Spinal cord (tissue), 10 donors: ENCODE results near the gene PCARE. TPM values are rescaled to one million over a fixed set of nuclear protein-coding genes. Genes with fewer than 3 reads are reported as not detected.

Source experiments
- DNase-seq, 6 donors: peaks; one replicate each; pipeline versions ENCODE4 v3.0.0 to v3.0.0-alpha.2; 2013 to 2015; ENCODE audit warnings: low spot score in 6 of 6, low read depth in 4 of 6
- H3K27ac ChIP-seq: one replicate; pipeline ENCODE4 v1.5.1; 2013; ENCODE audit warnings: low read depth, low read length, control low read depth
- H3K27me3 ChIP-seq: one replicate; pipeline ENCODE4 v1.6.1; 2013; ENCODE audit warnings: low read length; ENCODE audit not compliant: control insufficient read depth, insufficient read depth
- H3K36me3 ChIP-seq: one replicate; pipeline ENCODE4 v1.6.1; 2013; ENCODE audit warnings: low read length; ENCODE audit not compliant: control insufficient read depth, insufficient read depth
- H3K4me1 ChIP-seq: one replicate; pipeline ENCODE4 v1.6.1; 2013; ENCODE audit warnings: low read length; ENCODE audit not compliant: control insufficient read depth, insufficient read depth
- H3K4me3 ChIP-seq: one replicate; pipeline ENCODE4 v1.5.1; 2013; ENCODE audit warnings: low read depth, low read length, control low read depth
- H3K9me3 ChIP-seq: one replicate; pipeline ENCODE4 v1.6.1; 2013; ENCODE audit warnings: low read length; ENCODE audit not compliant: control insufficient read depth, insufficient read depth
- WGBS: methylation state at CpG from one replicate; pipeline ENCODE4 v1.1.5; 2013; ENCODE audit warnings: missing lambda C conversion rate; ENCODE audit not compliant: insufficient coverage; 5-methylcytosine and 5-hydroxymethylcytosine counted together
- polyA plus RNA-seq, 2 donors: library from polyadenylated mRNA; unstranded; fragments of 120-200 nt; gene quantifications; one replicate each; pipeline ENCODE4 v1.2.1, GENCODE V29; 2013; ENCODE audit not compliant: insufficient read length in 2 of 2
- total RNA-seq, 2 donors: library from RNA; depleted of rRNA in 1 of 2; stranded (reverse); fragments of 120-200 nt in 1 of 2; fragments of >200 nt in 1 of 2; gene quantifications; one replicate each; pipeline versions ENCODE4 v1.2.3 to v1.2.4, GENCODE V29; 2013 to 2014
- donor health status: healthy.

PCARE gene
- total and polyA plus RNA-seq, 4 donors, result 0.06 TPM; not detected in 3

DNA sequence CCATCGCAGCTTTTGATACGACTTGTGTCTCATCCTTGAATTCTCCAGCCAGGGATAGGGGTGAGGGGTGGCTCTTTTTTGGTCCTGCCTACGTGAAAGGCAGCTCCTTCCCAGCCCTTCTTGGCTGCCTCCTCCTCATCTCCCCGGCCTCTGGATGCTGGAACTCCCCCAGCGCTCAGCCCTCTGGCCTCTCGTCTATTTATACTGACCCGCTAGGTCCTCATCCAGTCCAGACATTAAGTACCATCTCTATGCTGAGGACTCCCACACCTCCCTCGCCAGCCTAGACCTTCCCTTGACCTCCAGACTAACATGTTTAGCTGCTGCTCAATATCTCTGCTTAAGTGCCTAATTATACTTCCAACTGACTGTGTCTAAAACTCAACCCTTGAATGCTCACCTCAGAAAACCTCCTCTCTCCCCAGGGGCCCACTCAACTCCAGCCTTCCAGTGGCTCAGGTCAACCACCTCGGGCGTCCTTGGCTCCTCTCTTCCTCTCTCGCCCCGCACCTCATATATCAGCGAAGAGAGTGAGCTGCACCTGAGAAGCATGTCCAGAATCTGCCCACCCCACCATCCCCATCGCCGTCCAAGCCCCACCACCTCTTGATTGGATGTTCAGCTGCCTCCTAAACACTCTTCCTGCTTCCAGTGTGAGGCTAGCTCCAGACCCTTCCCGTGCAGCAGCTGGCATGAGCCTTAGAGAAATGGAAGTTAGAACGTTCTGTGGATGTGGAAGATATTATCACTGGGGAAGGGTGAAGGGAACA lies 58.4 kb downstream of the PCARE start:
- H3K4me1 ChIP-seq, result peaks cover 34% of the 10 kb centered on the region
- H3K36me3 ChIP-seq, result peaks cover 3% of the 10 kb centered on the region
- no peak for DNase-seq
- H3K27ac ChIP-seq, result no peak overlapping the region
- H3K9me3 ChIP-seq, result no peaks in the 10 kb centered on the region
- no peaks in the 10 kb centered on the region for H3K27me3 ChIP-seq
- H3K4me3 ChIP-seq, result no peak overlapping the region
- 85% methylated on average over 11 of the region's 17 CpGs for WGBS

DNA sequence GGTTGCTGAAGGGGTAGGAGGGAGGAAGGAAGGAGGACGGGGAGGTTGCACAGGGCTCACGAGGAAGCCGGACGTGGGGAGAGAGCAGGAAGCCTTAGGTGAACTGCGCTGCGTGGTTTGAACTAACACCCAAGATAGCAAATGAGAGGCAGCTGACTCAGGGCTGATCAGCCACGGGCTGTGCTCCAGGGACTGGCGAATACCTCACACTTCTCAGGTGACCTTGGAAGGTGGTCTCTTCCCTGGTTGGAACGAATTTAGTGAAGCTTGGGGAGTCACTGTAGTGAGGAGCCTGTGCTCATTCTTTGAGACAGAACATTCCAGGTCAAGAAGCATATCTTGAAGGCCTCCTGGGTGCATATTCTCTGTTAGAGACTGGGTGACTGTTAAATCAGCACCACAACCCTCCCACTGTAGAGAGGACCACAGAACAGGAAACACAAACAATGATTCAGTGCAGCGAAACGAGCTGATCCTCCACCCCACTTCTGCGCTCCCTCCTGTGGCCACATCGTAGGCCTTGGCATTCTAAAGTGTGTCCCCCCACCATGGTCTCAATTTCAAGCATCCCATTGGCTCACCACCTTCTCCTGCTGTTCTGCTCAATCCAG lies 59.4 kb downstream of the PCARE start:
- DNase-seq, result no peak
- no peaks in the 10 kb centered on the region for H3K27me3 ChIP-seq
- peaks cover 5% of the 10 kb centered on the region for H3K36me3 ChIP-seq
- H3K27ac ChIP-seq, result no peak overlapping the region
- WGBS, result 68% methylated on average over 11 of the region's 13 CpGs
- no peak overlapping the region for H3K4me3 ChIP-seq
- peaks cover 36% of the 10 kb centered on the region for H3K4me1 ChIP-seq
- no peaks in the 10 kb centered on the region for H3K9me3 ChIP-seq

- Histone ChIP-seq H3K4me1 (peaks cover 39% of the 10 kb centered on the region), H3K27ac (no peak overlapping the region), H3K4me3 (no peak overlapping the region), H3K36me3 (peaks cover 10% of the 10 kb centered on the region), H3K27me3 (no peaks in the 10 kb centered on the region), H3K9me3 (no peaks in the 10 kb centered on the region)
- 82% methylated on average over 8 of the region's 8 CpGs for WGBS
- no peak for DNase-seq
Measured at GRCh38 chr2:29014331-29014730, 60.0 kb downstream of the PCARE start.

DNA sequence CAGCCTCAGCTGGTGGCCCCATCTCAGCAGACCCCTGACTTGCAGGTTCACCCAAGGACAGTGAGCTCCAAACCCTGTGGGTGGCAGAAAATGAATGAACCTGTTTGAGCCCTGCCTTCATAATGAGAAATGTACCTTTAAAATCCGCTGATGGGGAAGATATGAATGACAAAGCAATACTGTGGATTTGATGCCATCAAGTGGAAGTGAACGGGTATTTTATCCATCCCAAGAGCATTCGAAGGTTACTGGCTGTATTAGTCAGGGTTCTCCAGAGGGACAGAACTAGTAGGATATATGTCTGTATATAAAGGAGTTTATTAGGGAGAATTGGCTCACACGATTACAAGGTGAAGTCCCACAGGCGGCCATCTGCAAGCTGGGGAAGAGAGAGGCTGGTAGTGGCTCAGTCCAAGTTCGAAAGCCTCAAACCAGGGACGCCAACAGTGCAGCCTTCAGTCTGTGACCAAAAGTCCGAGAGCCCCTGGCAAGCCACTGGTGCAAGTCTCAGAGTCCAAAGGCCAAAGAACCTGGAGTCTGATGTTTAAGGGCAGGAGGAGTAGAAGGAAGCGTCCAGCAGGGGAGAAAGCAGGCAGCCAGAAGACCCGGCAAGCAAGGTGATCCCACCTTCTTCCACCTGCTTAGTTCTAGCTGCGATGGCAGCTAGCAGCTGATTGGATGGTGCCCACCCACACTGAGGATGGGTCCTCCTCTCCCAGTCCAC lies 61.1 kb downstream of the PCARE start:
- H3K36me3 ChIP-seq, result peaks cover 10% of the 10 kb centered on the region
- H3K9me3 ChIP-seq, result no peaks in the 10 kb centered on the region
- no peaks in the 10 kb centered on the region for H3K27me3 ChIP-seq
- no peak overlapping the region for H3K4me3 ChIP-seq
- no peak overlapping the region for H3K27ac ChIP-seq
- peak in 2 of 6 donors; percentile 22 to 57 for DNase-seq
- peaks cover 39% of the 10 kb centered on the region for H3K4me1 ChIP-seq
- WGBS, result 74% methylated on average over 11 of the region's 11 CpGs

- no peak overlapping the region for H3K27ac ChIP-seq
- 33% methylated on average over 7 of the region's 9 CpGs for WGBS
- peaks cover 7% of the 10 kb centered on the region for H3K36me3 ChIP-seq
- no peaks in the 10 kb centered on the region for H3K27me3 ChIP-seq
- H3K9me3 ChIP-seq, result no peaks in the 10 kb centered on the region
- DNase-seq, result peak in 1 of 6 donors; percentile 21
- H3K4me3 ChIP-seq, result no peak overlapping the region
- peaks cover 39% of the 10 kb centered on the region for H3K4me1 ChIP-seq
Measured at GRCh38 chr2:29012211-29012681, 62.1 kb downstream of the PCARE start.

Other genes with a start within 250 kb of the PCARE start
- 10 to 100 TPM; 16.9 to 22.3 TPM for gene TRMT61B, start 204.2 kb downstream of the PCARE start, total RNA-seq
- gene TRMT61B, start 204.2 kb downstream of the PCARE start, polyA plus RNA-seq, result 10 to 100 TPM; 23.5 to 24.5 TPM
- gene WDR43, start 179.9 kb downstream of the PCARE start, total RNA-seq, result 10 to 100 TPM; 39.0 to 42.7 TPM
- 10 to 100 TPM; 19.7 to 19.9 TPM for gene WDR43, start 179.9 kb downstream of the PCARE start, polyA plus RNA-seq
- gene TOGARAM2, start 93.2 kb downstream of the PCARE start, total RNA-seq, result 1 to 10 TPM; 1.3 to 7.9 TPM
- 10 to 100 TPM in 1 of 2 donors, 1 to 10 TPM in 1; 9.0 to 10.6 TPM for gene TOGARAM2, start 93.2 kb downstream of the PCARE start, polyA plus RNA-seq
- 10 to 100 TPM; 23.7 to 45.0 TPM for gene CLIP4, start 40.9 kb upstream of the PCARE start, total RNA-seq
- 10 to 100 TPM; 14.4 to 16.0 TPM for gene CLIP4, start 40.9 kb upstream of the PCARE start, polyA plus RNA-seq